HG02938 (cell line): ENCODE data around the gene TENM4.

Source experiments
- ATAC-seq: cut with Tn5 transposase; IDR thresholded peaks from one replicate; pipeline ENCODE4 v1.9.1; 2021; ENCODE audit warnings: mild to moderate bottlenecking, moderate library complexity; ENCODE audit not compliant: unreplicated experiment

TENM4 gene

DNA sequence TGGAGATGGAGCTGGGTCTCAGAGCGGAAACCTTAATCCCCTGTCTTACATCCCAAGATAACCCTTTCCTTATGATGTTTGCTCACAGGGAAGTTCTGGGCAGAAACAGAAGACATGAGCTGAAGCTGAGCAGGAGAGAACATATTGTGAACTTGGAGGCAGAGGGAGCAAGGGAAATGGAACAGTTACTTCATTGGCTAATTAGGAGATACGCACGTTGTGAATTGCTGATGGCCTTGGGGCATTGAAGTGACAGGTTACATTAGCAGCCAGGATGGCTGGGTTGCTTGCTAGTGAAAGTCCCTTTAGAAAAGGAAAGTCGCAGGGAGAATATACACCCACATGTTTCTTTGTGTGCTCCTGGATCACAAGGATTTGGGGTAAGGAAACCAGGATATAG lies 48.7 kb downstream of the TENM4 start:
- ATAC-seq = no peak

DNA sequence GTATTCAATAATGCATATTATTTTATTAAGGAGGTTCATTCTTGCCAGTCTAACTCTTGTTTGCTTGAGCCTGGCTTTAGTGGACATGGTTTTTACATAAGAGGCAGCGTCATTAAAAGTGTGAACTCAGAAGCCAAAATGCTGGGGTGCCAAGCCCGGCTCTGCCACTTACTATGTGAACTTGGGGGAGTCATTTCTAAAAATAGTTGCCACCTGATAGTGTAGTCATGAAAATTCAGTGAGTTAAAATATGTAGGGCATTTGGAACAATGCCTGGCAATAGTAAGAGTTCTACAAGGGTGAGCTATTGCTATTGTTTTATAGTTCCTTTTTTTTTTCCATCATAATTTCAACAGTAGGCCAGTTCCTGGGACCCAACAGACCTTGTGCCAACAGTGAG lies 49.9 kb downstream of the TENM4 start:
- ATAC-seq = no peak

DNA sequence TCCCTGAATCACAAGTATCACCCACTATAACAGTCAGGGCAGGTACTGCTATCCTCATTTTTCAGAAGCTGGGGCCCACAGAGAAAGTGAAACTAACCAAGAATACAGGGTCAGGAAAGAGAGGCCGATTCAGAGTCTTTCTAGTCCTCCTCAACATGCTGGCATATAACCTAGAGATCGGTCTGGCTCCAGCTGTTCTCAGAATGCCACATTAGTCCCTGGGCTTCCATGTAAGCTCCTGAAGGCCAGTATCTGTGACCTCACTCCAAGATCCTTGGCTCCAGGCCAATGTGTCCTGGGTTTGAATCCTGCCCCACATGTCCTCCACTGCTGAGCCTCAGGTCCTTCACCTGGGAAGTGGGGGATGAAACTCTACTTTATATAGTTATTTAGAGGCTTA lies 50.4 kb downstream of the TENM4 start:
- no peak for ATAC-seq

- no peak for ATAC-seq
Measured at GRCh38 chr11:79388201-79388600, 52.6 kb downstream of the TENM4 start.

- no peak for ATAC-seq
Measured at GRCh38 chr11:79383874-79384273, 57.0 kb downstream of the TENM4 start.

DNA sequence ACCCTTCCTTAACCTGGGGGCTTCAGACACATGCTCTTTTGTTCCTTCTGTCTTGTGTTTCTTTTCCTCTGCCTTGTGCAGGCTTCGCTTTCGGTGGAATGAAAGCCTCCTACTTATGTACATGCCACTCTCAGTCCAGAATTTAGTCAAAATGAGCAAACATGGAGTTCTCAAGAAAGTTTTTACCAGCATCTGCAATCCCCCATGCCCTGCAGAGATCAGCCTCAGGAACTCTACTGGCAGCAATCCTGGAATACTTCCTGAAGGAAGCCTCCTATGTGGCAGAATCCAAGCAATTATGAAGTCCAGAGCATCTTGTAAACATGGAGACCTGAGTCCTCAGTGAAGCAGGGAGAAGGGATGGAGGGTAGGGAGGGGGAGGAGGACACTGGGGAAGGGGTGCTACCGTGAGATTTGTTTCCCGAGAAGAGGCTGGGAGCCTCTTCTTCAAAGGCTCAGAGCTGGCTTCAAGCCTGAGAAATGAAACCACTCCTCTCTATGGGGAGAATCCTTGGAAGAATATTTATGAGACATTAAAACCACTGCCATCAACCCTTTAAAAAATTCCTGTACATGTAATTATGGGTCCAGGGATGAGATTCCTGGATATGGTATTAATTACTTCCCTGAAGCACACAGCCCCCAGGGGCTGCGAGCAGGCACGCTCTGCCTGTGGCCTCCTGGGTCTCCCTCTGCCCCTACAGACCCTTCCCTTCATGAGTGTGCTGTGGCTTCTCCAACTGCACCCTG lies 58.4 kb downstream of the TENM4 start:
- ATAC-seq = no peak

DNA sequence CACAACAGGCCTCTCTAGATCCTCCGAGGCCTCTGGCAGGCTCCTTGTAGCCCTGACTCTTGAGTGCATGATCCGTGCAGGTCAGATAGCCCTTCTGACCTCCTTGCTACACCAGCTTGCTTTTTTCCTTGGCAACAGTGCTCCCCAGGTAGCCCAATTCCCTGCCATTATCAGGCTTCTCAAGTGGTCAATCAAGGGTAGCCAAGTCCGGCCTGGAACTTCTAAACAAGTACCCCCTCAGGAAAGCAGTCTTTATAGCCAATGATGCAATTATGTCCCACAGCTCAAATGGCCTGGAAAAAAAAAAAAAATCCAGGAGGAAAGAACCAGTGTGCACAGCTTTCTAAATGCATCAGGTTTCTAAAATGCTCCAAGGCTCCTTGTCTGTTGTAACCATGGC lies 59.8 kb downstream of the TENM4 start:
- ATAC-seq = no peak

GRCh38 chr11:79377406-79377805 lies 63.4 kb downstream of the TENM4 start:
- ATAC-seq = no peak

GRCh38 chr11:79375818-79376550 lies 64.8 kb downstream of the TENM4 start:
- ATAC-seq = no peak

GRCh38 chr11:79374727-79375126 lies 66.1 kb downstream of the TENM4 start:
- ATAC-seq = no peak

GRCh38 chr11:79371724-79372123 lies 69.1 kb downstream of the TENM4 start:
- no peak for ATAC-seq

DNA sequence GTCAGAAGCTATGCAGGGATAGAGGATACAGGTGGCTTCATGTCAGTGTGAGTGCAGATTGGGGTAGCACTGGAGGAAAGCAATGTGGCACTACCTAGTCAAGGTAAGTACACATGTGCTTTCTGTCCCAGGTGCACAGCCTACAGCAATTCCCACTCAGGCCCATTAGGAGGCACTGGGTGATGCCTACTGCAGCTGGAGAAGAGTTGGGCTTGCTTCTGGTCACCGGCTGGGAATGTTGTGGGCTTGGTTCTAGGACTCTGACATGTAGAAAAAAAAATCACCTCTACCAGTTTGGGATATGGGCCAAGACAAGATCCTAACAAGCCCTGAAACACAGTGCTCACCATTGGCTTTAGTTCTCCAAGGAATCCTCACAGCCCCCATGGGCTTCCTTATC lies 69.7 kb downstream of the TENM4 start:
- no peak for ATAC-seq

DNA sequence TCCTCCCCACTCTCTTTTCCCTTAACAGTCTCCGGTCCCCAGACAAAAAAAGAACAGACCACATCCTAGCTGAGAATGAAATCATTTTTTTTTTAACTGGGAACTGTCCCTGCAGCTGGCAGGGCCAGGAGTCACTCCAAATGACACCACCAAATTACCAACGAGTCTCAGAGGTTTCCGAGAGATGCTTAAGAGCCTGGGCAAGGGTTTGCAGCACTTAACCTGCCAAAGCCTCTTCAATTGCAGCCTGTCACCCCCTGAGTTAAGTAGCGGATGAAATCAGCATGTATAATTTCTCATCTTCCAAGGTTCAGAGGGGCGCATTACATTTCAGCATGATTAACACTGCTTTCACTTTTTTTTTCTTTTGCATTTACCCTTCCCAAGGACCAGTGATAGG lies 71.8 kb downstream of the TENM4 start:
- no peak for ATAC-seq

- ATAC-seq = no peak
Measured at GRCh38 chr11:79367844-79368243, 73.0 kb downstream of the TENM4 start.

- ATAC-seq = no peak
Measured at GRCh38 chr11:79366218-79366617, 74.6 kb downstream of the TENM4 start.

DNA sequence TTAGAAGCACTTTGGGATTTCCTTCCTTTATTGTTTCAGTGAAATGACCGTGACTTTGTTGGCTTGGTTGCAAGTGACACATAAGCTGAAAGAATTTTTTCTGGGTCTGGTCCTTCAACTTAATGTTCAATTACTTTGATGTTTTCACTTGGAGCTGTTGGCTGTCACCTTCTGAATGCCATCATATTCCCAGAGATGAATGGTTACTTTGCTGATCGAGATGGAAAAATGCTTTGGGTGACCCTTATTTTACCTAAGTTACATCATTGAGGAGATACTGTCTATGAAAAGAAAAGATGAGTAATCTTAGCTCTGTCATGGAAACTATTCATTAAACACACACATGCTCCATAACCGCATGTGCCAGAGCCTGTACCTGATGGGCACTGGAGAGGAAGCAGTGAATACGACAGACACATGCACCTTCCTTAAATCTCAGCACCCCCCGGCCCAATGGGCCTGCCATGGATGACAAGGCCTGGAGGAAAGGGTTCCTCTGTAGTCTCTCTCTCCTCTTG lies 76.9 kb downstream of the TENM4 start:
- no peak for ATAC-seq

DNA sequence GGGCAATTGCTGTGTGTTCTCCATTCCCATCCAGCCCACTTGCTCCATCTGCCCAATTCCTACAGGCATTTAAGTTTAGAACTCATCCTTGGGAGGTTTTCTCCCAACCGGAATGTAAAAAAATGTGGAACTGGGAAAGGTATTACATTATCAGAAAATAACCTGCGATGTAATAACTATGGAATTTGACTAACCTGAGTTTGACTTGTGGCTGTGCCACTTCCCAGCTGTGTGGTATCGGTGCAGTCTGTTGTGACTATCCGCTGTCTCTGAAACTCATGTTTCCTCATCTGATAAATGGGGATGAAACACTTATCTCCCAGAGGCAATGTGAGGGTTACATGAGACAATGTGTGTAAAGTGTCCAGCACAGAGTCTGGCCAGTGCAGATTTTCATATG lies 77.6 kb downstream of the TENM4 start:
- no peak for ATAC-seq

DNA sequence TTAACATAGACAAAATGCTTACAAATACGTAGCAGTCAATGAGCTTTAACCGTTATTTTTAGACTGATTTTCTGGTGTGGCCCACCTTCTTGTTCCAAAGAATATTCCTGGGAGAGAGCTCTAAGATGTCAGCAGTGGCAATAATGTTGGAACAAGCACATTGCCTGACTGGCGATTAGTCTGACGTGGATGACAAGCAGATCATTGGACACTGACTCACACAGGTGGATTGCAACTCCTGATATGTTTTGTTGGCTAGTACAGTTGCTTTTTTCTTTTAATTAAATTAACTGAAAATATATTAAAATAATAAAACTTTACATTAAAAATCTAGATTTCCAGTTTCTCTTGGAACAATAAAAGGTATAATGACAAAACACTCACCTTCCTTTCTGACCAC lies 78.0 kb downstream of the TENM4 start:
- no peak for ATAC-seq

DNA sequence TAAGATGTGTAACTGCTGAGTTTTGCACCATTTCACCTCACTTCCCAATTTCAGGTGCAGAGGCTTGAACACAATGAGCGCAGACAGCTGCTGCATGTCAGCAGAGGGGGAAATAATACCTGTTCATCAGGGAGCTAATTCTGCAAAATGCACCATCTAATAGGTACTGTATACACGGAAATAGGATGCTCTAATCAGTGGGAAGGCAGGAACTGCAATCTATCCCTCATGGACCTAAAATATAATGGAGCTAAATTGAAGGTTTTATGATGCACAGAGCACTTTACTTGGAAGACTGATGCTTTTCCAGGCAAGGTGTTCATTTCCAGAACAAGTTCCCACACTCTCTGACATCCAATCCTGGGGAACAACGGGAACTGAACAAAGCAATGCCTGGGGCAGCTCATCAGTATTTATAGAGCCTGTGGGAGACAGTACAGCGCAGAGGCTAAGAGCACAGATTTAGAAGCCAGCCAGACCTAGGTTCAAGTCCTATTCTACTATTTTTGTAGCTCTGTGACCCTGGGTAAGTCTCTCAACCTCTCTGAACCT lies 78.5 kb downstream of the TENM4 start:
- ATAC-seq = no peak

DNA sequence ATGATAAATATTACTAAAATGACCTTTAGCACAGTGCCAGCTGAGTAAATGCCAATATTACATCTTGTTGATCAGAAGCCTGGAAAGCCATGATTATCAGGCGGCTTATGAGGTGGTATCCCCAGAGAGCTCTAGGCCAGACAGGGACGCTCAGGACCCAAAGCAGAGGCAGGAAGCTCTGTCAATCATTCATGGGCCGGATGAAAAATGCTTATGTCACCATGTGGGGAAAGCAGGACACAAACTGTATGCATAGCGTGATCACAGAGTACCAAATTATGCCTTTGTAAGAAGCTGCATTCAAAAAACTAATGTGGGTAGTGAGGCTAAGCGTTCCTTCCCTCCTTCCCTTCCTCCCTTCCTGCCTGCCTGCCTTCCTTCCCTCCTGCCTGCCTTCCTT lies 82.6 kb downstream of the TENM4 start:
- no peak for ATAC-seq

GRCh38 chr11:79353706-79354105 lies 87.1 kb downstream of the TENM4 start:
- no peak for ATAC-seq

GRCh38 chr11:79352349-79352703 lies 88.5 kb downstream of the TENM4 start:
- ATAC-seq = no peak
